GM19193 (cell line): Measurements from ENCODE around the gene TAS2R8.

Experiments used
- POLR2A ChIP-seq: IDR thresholded peaks from 4 replicates; pipeline ENCODE4 v1.6.1; 2011; ENCODE audit not compliant: insufficient read depth, insufficient read length; ENCODE audit errors: extremely low read depth

Gene TAS2R8, protein sequence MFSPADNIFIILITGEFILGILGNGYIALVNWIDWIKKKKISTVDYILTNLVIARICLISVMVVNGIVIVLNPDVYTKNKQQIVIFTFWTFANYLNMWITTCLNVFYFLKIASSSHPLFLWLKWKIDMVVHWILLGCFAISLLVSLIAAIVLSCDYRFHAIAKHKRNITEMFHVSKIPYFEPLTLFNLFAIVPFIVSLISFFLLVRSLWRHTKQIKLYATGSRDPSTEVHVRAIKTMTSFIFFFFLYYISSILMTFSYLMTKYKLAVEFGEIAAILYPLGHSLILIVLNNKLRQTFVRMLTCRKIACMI

DNA sequence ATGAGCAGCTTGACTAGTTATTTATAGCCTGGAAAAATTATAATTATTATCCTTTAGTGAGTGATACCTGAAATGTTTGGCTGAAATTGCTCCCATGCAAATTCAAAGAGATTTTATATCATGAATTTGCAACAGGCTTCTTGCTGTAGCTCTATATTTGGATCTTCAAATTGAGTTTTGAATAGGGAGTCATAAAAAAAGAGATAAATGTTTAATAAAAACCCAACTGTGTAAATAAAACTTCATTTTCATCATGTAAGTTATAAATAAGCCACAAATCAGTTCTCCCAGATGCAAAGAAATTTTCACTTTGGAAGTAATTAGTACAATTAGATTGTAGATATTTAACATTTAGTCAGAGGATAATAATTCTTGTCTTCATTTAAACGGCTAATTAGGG is at the start of gene TAS2R8:
Gene TAS2R8 (minus strand): TSS at position 101 of the 400 bp plus-strand sequence. CDS start 306 bp downstream, outside the sequence.
- TF ChIP-seq POLR2A = no peak

DNA sequence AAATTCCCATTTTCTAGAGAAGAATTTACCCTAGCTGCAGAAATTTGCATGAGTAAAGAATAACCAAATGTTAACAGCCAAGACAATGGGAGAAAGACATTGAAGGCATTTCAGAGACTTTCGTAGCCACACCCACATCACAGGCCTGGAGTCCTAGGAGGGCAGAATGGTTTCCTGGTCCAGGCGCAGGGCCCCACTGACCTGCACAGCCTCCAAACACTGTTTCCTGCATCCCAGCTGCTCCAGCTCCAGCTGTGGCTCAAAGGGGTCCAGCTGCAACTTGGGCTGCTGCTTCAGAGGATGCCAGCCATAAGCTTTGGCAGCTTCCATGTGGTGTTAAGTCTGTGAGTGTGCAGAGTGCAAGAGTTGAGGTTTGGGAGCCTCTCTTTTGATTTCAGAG is 48.7 kb upstream of the TAS2R8 start:
- TF ChIP-seq POLR2A = no peak

DNA sequence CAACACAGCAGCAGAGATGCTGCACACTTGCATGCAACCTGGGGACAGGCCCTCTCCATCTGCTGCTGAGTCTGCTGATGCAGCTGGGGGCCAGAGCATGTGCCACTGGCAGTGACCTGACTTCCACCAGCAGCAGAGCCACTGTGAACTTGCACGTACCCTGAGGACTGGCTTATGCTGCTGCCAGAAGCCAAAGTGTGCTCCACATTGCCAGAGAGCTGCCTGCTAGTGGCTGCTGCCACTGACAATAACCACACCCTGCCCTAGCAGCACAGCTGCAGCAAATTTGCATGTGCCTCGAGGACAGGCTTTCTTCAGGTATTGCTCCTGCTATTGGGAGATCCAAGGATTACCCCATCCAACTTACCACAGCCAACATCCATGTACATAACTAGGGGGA is 46.7 kb upstream of the TAS2R8 start:
- no peak for TF ChIP-seq POLR2A

DNA sequence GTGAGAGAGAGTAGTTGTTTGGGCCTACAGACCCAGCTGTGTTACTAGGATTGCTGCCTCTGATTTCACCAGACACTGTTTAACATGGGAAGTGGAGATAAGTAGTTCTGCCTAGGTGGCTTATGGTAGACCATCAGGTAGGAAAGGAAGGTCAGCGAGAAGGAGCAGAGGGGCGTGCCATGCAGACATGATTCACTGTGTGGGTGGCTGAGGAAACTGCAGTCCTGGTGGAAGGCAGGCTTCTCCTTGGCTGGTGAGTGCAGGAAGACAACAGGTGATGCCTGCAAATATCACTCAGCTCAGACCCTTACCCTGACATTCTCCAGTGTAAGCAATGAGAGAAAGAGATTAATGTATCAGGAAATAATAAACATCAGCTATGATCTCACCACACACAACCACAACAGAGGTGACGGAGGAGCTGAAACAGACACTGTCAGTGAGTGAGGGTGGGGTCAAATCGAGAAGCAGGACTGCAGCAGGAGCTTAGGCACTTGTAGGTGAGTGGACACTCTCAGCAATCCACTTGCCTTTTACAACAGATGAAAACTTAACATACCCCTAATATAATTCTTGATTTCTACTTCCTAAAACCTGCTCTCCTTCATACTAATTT is 44.3 kb upstream of the TAS2R8 start:
- no peak for TF ChIP-seq POLR2A

DNA sequence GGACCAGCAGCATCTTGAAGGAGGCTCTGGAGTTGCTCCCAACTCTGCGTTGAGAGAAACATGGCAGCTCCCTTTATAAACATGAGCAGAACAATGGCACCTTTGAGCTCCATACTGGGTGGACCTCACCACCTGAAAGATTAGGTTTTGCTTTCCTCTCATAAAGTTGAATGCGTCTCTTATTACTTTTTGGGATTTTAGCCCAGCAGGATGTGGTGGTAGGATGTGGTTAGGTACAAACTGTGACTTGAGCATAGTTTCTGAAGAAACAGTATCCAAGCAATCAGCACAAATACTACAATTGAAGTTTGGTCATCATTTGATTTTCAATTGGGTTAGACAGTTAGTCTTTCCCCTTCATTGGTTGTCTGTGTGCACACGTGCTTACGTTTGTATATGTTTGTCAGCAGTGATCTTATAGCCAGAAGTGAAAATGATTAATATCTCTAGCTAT is 42.4 kb upstream of the TAS2R8 start, which contains the start of gene PRR4:
Gene PRR4 (minus strand): TSS at position 51 of the 454 bp plus-strand sequence. CDS start 38 bp downstream, at position 13.
- no peak for TF ChIP-seq POLR2A

DNA sequence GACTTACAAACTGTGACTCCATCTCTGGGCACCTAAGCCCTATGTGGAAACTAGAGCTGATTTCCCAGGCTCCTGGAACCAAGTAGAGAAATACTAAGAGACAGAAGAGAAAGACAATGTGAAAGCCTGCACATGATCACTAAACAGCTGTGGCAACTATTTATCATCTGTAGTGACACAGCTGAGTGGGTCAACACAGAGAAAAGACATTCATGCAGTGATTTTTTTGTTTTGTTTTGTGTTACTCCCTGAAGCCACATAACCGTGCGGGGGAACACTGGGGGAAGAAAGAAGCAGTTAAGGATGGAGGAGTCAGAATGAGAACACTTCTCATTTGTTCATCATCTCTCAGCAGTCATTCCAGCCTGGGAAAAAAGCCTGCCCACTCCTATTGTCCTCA is 40.7 kb upstream of the TAS2R8 start:
- TF ChIP-seq POLR2A = no peak

DNA sequence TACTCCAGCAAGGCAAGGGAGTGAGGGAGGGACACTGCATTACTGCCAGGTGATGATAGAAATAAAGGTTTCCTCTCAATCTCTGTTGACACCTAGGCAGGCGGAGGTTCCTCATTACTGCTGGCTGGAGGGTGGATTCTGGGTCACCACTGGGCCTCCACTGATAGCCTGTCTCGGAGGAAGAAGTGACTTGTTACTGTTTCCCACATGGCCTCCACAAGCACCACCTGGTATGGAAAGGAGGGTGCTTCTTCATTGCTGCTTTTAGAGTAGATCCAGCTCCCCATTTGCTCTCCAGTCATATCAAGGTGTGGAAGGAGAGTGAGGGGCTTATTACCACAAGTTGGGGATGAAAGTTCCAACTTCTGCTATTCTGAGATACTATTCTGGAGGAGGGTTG is 35.8 kb upstream of the TAS2R8 start:
- TF ChIP-seq POLR2A = no peak

DNA sequence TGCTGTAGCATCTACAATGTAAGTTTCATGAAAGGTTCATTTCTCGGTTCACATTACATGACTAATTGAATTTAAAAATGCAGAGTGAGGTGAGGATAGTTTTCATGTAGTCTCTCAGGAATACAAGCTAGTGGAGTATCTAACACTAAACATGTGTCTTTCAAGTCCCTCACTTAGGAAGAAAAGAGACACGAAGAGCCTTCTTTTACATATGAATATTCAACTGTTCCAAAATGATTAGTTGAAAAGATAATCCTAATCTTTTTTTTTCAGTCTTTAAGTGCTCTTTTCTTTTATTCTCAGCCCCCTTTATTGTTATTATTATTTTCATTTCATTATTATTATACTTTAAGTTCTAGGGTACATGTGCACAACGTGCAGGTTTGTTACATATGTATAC is 31.4 kb upstream of the TAS2R8 start:
- no peak for TF ChIP-seq POLR2A

DNA sequence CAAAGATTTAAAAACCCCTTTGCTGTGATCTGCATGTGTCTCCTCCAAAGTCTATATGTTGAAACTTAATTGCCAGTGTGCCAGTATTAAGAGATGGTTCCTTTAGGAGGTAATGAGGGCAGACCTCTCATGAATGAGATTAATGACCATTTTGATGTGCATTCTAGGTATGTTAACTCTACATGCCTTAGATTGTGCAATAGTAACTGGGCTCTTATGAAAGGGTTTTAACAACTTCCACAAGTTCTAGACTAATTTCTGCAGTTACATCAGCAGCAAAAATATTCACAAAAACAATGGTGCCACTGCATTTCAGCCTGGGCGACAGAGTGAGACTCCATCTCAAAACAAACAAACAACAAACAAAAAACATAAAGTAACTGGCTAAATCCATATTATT is 22.9 kb upstream of the TAS2R8 start:
- no peak for TF ChIP-seq POLR2A

DNA sequence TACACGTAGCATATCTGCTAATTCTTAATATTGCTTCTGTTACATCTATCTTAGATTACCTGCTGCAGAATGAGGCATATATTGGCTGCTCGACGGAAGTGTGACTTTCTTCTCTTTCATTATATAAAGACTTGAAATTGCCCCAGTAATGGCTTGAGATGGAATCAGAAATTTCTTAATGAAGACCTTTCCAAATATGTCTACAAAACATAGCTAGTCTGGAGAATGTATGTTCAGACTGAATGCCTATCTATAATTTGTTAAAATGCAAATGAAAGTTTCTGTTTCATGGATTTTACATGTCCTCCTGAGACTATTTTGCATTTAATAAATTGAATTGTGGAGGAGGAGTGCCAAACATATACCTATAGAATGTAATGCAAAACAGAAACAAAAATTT is 19.2 kb upstream of the TAS2R8 start, which contains the start of gene TAS2R10:
Gene TAS2R10 (minus strand): TSS at position 101 of the 400 bp plus-strand sequence. CDS start 89 bp downstream, at position 12.
- TF ChIP-seq POLR2A = no peak

DNA sequence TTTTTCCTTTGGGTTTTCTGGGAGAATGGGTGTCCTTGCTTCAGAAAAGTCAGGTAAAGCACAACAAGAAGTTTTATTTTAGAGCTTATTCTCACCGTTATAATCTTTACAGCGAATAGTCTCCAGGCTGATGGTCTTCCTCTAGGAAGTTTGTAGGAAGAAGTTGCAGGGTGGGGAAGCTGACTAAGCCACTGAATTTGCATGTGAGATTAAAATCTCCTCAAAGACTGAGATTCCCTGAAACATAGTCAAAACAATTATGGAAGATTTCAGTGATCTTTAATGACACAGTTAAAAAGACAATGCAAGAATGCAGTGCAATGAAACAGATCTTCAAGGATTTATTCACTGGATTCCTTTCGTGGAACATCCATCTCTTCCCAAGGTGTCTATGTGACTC is 17.9 kb upstream of the TAS2R8 start:
- no peak for TF ChIP-seq POLR2A

DNA sequence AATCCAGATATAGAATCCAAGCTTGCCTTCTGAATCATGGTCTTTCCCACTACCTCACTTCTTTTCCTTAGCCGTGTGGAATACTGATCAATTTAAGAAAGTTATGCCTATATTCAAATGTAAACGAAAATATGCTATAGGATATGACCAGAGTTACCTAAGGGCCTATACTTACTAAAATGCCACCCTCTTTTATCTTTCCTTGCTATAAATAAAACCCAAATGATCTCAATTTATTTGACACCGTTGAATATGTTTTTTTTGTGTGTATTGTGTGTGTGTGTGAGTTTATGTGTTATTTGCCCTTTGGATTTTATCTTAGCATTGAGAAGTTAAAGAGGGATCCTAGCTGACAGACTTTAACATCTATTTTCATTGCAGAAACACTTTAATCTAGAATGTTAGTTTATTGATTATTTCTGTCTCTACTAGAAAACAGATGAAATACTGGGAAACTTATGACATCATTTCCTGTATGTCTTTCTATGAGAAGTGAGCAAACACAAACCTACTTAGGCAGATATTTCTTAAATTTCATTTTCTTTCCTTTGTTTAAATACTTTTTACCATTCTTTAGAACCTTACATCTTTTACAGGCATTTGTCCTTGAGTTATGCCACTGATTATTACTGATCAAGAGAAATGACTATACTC is 4.9 kb upstream of the TAS2R8 start:
- TF ChIP-seq POLR2A = no peak

DNA sequence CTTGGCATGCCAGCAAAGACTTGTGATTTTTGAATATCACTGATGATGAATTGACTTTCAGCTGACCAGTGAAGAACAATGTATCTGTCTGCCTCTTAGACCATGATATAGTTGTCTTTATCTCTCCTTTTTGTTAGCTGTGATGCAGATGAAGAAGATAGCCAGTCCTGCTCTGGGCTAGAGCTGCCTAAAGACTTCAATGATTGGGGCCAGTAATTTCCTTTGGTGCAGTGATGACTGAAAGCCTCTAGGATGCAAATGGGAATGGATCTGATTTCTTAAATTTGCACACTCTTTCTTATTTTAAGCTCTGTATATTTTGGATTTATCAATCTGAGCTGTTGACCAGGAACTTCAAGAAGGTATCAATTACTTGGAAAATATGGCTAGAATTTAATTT is 3.0 kb upstream of the TAS2R8 start, which contains the start of gene TAS2R9:
Gene TAS2R9 (minus strand): TSS at position 101 of the 400 bp plus-strand sequence. CDS start 93 bp downstream, at position 8.
- TF ChIP-seq POLR2A = no peak

DNA sequence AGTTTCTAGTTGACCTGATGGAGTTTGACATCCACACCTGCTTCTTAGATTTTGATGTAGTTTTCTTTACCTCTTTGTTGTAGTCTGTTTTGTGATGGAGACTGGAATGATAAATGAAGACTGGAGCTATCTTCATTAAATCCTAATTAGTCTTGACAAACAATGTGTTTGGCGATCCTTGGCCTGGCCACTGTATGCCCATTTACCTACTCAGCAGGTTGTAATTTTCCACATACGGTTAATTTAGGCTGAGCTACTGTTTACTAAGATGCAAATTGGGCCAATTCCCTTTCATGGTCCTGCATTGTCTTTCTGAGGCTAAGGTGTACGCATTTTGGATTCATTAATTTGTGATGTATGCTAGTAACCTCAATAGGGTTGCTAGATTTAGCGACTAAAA is 4.5 kb downstream of the TAS2R8 start, which contains the start of gene TAS2R7:
Gene TAS2R7 (minus strand): TSS at position 41 of the 400 bp plus-strand sequence. CDS start 57 bp downstream, outside the sequence.
- TF ChIP-seq POLR2A = no peak

DNA sequence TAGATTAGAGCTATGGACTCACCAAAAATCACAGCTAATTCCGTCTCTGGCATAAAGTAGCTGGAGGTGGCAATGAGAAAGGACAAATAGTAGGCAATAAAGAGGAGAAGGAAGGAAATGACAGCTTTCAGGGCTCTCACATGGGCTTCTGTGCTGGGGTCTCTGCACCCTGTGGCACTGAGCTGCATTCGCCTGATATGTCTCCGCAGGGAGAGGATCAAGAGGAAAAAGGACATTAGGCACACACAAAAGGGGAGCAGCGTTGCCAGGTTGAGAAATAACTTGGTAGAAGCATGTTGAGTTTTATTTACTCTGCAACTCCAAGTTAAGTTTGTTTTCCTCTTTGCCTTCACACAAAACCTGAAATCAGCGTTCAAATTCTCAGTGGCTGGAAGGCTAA is 5.3 kb downstream of the TAS2R8 start:
- no peak for TF ChIP-seq POLR2A
